ENCODE data around the gene GCAT.
"Not testable (repeated sequence)": the region's sequence is repeated elsewhere in the genome, so short reads cannot be mapped to it uniquely, and the experiment has no call there.

The GCAT gene

DNA sequence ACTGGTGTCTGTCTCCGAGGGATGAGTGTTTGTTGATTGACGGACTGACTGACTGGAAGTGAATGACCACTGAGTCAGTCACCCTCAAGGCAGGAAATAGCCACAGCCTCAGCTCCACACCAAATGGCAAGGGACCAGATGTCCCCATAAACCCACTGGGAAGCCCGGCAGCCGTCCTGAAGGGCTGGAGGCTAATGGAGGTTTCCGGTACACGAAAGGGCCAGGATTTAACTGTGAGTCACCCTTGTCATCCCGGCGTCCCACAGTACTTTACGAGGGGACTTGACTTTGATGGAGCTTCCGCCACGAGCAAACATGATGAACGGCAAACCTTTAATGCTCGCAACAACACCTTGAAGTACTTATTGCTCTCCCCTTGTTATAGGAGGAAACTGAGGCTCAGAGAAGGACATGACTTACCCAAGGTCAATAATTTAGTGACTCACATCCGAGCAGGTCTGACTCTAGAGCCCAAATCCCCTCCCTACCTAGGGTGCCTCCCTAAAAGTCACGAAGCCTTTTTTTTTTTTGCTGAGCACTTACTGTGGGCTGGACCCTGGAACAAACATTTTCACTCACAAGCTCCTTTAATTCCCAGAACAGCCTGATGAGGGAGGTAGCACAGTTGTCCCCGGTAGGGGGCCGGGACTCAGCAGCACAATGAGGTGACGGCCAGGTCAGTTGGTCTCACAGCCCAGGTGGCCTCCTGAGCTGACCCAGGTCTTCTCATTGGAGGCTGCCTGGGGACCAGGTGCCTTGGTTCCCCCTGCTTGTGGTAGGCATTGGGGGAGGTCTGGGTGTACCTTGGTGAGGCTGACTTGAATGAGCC, 25.2 kb upstream of the GCAT start:
- DNase-seq (ENCODE audit: low read depth in 2 of 3, low spot score in 2 of 3): no peak

DNA sequence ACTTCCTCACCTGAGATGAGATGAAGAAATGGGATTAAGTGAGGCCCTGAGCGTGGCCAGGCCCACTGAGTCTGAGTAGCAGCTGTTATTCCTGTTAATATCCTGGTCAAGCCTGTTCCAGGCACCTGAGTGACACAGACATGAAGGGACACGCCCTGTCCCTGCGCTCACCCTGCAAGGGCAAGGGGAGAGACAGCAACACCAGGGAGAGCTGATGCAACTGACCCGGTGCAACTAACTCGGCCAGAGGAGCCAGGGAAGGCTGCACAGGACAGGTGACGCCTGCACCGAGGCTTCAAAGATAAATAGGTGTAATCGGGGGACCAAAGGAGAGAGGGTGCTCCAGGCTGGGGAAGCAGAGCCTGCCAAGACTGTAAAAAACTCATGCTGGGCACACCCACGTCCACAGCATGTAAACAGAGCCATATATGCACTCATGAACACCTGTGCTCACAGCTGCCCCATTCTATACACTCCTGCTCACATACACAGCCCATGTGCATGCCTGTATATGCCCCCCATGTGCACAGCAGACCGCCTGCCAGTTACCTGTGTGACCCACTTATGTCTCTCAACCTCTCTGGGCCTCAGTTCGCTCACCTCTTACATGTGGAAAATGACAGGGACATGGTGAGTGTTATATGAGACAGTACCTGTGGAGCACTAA, 22.8 kb upstream of the GCAT start:
- DNase-seq (ENCODE audit: low read depth in 2 of 3, low spot score in 2 of 3): no peak

DNA sequence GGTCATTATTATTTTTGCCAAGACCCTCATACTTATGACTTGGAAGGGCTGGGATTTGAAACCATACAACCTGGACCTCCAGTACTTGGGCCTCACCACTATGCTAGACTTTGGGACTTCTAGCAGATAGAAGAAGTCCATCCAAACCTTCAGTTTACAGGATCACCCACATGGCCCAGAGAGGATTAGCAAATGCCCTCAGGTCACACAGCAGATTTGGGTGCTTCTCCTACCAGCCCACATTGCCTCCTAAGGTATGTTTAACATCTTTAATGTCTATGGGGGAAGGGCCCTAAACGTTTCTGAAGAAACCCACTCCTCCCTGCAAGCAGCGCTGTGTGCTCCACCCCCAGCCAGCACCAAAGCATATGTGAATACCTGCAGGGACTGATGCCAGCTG, 17.5 kb upstream of the GCAT start:
- no peak for DNase-seq (ENCODE audit: low read depth in 2 of 3, low spot score in 2 of 3)

DNA sequence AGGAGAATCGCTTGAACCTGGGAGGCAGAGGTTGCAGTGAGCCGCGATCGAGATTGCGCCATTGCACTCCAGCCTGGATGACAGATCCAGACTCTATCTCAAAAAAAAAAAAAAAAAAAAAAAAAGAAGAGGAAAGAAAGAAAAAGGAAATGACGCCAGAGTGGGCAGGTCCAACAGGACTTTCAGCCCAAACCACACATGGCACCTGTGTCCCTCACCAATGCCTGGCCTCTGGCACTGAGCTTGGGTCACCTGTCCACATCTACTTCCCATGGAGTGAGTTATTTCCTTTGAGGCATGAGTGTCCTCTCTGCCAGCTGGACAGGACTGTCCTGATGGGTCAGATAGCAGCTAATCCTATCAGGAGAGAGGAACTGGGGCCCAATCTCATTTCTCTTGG, 15.2 kb upstream of the GCAT start:
- DNase-seq (ENCODE audit: low read depth in 2 of 3, low spot score in 2 of 3): no peak

DNA sequence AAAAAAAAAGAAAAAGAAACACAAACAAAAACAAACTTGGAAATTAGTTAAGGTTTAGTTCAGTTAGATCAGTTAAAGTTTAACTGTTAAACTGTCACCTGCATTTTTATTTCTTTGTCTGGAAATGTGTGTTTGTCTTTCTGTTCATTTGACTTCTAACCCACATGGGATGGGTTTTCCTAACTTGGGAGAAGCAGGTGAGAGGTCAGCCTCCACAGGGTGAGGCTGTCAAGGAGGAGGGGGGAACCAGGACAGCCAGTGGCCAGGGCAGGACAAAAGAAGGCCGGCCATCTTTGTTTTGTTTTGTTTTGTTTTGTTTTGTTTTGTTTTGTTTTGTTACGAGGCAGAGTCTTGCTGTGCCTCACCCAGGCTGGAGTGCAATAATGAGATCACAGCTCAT, 13.4 kb upstream of the GCAT start:
- DNase-seq (ENCODE audit: low read depth in 2 of 3, low spot score in 2 of 3): no peak

DNA sequence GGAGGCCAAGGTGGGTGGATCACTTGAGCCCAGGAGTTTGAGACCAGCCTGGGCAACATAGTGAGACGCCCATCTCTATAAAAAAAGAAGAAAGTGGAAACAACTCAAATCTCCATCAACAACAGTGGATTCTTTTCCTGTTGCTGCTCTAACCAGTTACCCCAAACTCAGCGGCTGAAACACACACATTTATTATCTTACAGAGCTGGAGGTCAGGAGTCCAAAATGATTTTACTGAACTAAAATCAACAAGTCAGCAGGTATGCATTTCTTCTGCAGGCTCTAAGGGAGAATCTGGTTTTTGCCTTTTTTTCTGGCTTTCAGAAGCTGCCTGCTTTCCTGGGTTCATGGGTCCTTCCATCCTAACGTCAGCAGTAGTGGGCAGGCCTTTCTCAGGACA, 11.7 kb upstream of the GCAT start:
- no peak for DNase-seq (ENCODE audit: low read depth in 2 of 3, low spot score in 2 of 3)

DNA sequence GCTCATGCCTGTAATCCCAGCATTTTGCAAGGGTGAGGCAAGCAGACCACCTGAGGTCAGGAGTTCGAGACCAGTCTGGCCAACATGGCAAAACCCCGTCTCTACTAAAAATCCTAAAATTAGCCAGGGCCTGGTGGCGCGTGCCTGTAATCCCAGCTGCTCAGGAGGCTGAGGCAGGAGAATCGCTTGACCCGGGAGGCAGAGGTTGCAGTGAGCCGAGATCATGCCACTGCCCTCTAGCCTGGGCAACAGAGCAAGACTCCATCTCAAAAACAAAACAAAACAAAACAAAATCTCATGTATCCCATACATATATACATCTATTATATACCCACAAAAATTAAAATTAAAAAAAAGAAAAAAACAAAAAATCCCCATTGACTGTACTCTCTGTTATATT, 10.5 kb upstream of the GCAT start:
- not testable (repeated sequence) for DNase-seq (ENCODE audit: low read depth in 2 of 3, low spot score in 2 of 3)

DNA sequence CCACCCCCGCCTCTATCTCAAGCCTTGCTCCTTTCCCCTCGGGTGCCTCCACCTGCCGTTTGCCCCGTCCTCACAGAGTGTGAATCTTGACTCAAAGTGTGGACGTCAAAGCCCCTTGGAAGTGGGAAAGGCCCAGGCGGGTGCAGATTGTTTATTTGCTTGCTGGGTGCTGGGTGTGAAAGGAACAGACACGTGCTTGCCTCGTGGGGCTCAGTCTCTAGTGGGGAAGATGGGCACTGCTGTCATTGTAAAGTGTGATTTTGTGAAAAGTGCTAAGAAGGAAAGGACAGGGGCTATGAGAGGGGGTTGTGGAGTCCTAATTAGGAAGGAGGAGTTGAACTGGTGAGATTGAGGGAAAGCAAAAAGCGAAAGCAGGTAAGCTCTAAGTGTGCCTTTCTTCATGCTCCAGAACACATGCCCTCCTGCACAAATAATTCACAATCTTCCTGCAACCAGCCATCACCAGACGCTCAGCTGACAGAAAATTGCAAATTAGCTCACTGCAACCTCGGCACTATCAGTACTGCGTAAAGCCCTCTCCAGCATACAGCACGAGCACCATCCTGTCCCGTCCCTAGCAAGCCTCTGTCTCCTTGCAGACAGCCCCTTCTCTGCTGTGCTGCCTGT, 9.7 kb upstream of the GCAT start:
- no peak for DNase-seq (ENCODE audit: low read depth in 2 of 3, low spot score in 2 of 3)

DNA sequence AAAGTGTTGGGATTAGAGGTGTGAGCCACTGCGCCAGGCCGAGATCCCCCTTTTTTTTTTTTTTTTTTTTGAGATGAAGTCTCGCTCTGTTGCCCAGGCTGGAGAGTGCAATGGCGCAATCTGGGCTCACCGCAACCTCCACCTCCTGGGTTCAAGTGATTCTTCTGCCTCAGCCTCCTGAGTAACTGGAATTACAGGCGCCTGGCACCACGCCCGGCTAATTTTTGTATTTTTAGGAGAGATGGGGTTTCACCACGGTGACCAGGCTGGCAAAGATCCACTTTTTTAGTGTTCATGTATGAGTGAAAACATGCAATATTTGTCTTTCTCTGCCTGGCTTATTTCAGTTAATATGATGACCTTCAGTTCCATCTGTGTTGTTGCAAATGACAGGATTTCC, 7.8 kb upstream of the GCAT start:
- DNase-seq (ENCODE audit: low read depth in 2 of 3, low spot score in 2 of 3): not testable (repeated sequence)

DNA sequence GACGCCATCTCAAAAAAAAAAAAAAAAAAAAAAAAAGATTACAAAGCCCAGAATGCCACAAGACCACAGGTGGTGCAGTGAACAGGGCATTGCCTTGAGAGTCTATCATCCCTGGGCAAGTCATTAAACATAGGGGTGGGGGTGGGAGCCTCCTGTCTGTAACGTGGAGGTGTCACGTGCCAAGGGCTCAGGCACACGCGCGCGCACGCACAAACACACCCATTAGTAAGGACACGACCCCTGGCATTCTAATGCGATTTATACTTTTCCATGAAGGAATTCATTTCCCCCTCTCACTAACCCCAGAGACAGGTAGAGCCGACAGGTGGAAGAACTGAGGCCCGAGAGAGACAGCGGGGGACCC, 5.8 kb upstream of the GCAT start:
- DNase-seq (ENCODE audit: low read depth in 2 of 3, low spot score in 2 of 3): no peak

DNA sequence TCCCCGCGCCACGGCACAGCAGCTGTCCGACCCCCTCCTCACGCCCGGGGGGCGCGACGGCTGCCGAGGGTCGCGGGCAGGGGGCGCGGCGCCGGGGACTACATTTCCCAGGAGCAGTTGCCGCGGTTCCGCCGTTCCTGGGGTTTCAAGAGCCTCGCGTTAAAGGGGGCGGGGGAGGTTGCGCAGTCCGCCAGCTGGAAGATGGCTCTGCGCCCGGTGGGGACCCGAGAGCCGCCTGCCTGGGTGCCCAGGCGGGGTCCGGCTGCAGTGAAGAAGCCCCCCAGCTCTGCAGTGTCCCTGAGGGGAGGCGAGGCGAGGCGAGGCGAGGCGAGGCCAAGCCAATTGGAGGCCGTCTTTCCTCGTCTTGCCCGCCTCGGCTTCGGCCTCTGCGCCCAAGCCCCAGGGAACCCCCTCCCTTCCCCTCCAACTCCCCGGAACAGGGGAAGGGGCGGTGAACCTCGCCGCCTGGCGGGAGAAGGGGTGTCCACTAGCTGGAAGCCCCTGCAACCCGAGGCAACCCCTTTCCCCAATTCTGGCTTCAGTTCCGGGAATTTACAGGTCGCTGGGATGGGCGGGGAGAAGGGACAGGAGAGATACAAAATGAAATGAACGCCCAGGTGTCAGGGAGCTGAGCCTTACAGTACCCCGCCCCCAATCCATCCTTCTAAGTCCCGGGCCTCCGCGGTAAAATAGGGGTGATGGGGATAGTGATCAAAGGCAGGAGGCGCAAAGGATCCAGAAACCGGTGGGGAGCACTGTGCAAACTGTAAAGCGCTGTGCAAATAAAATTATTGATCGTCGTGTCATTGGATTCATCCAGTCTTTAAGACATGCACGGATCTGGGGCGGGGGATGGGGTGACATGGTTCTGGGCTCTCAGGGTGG, 5.2 kb upstream of the GCAT start:
- DNase-seq (ENCODE audit: low read depth in 2 of 3, low spot score in 2 of 3): no peak

DNA sequence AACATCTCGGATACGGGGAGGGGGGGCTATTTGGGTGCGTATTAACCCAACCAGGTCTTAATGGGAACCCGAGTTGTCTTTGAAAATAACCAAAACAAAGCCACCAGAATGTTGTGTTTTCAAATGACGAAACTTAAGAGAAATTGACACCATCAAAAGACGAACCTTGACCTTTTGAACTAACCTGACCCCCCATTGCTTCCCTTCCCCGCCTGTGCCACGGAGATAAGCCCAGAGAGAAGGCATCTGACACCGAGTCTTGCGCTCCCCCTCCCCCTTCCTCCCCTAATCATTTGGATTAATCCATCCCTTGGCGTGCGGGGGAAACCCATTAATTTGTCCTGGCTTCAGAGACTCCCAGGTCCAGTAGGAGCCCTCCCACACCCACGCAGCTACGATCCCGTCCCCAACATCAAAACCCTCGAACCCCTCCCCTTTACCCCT, 4.5 kb upstream of the GCAT start:
- DNase-seq (ENCODE audit: low read depth in 2 of 3, low spot score in 2 of 3): no peak

DNA sequence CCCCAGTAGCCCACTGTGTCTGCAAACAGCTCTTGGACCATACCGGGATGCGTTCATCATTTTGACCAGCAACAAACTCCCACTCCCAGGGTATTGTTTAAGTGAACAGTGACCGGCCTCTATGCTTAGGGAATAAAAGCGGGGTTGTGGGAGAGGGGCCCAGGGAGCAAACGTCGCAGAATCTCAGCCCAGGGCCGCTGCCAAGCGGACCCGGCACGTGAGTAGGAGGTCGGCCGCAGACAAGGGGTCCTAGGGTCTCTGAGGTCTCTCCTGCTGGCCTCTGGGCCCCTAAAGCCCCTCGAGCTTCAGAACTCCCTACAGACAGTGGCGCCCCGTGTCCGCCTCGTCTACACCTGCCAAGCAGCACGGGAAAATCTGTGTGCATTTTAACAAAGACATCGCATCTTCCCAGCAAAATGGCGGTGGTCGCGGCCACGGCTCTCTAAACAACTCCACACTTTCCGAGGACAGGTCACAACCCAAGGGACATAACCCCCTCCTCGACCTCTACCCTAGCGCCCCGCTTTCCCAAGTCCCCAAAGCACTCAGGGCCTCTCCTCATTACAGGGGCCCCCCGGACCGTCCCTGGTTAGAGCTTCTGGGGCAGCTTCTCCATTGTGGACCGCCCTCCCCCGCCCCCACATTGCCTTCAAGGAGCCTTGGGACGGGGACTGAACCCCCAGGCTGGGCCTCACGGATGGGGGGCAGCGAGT, 3.9 kb upstream of the GCAT start:
- no peak for DNase-seq (ENCODE audit: low read depth in 2 of 3, low spot score in 2 of 3)

DNA sequence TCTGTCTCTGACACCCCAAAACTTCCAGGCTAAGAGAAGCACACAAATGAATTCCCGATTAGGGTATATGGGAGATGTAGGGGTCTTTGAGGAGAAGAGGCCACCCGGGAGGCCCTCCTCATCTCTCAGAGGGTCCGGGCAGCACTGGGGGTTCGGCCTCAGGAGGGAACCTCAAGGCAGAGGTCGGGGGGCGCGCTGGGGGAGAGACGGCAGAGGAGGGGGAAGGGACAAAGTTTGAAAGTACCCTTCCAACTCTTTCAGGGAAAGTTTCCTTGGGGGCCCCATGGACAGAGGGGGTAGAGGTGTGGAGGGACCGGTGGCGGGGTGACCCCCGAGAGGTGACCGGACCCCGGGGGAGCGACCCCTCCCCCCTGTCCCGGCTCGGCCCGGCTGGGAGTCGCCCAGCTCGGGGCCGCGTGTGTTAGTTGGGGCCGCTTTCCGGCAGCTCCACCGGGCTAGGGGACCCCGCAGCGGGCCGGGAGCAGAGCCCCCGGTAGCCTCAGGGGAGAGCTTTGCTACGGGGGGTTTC, 3.3 kb upstream of the GCAT start:
- DNase-seq (ENCODE audit: low read depth in 2 of 3, low spot score in 2 of 3): no peak

DNA sequence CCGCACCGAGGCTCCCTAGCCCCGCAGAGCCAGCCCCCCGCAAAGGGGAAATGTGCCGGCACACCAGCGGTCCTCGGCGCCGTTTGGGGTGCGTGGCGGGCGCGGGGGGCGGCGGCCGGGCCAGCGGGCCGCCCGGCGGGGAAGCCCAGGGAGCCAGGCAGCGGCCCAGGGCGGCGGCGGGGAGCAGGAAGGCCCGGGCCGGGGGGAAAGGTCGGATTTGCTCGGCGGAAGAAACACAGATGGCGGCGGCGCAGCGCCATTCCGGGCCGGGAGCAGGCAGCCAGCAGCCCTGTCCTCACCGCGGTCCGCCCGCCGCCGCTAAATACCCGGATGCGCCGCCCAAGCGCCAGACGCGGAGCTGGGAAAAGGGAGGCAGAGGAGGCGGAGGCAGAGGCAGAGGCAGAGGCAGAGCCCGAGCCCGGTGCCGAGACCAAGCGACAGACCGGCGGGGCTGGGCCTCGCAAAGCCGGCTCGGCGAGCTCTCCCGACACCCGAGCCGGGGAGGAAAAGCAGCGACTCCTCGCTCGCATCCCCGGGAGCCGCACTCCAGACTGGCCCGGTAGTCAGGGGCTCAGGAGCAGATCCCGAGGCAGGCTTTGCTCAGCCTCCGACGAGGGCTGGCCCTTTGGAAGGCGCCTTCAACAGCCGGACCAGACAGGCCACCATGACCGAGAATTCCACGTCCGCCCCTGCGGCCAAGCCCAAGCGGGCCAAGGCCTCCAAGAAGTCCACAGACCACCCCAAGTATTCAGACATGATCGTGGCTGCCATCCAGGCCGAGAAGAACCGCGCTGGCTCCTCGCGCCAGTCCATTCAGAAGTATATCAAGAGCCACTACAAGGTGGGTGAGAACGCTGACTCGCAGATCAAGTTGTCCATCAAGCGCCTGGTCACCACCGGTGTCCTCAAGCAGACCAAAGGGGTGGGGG, 2.6 kb upstream of the GCAT start:
- DNase-seq (ENCODE audit: low read depth in 2 of 3, low spot score in 2 of 3): peak in 2 of 3 experiments; percentile 39 to 74

DNA sequence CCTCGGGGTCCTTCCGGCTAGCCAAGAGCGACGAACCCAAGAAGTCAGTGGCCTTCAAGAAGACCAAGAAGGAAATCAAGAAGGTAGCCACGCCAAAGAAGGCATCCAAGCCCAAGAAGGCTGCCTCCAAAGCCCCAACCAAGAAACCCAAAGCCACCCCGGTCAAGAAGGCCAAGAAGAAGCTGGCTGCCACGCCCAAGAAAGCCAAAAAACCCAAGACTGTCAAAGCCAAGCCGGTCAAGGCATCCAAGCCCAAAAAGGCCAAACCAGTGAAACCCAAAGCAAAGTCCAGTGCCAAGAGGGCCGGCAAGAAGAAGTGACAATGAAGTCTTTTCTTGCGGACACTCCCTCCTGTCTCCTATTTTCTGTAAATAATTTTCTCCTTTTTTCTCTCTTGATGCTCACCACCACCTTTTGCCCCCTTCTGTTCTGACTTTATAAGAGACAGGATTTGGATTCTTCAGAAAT, 1.9 kb upstream of the GCAT start:
- DNase-seq (ENCODE audit: low read depth in 2 of 3, low spot score in 2 of 3): no peak

DNA sequence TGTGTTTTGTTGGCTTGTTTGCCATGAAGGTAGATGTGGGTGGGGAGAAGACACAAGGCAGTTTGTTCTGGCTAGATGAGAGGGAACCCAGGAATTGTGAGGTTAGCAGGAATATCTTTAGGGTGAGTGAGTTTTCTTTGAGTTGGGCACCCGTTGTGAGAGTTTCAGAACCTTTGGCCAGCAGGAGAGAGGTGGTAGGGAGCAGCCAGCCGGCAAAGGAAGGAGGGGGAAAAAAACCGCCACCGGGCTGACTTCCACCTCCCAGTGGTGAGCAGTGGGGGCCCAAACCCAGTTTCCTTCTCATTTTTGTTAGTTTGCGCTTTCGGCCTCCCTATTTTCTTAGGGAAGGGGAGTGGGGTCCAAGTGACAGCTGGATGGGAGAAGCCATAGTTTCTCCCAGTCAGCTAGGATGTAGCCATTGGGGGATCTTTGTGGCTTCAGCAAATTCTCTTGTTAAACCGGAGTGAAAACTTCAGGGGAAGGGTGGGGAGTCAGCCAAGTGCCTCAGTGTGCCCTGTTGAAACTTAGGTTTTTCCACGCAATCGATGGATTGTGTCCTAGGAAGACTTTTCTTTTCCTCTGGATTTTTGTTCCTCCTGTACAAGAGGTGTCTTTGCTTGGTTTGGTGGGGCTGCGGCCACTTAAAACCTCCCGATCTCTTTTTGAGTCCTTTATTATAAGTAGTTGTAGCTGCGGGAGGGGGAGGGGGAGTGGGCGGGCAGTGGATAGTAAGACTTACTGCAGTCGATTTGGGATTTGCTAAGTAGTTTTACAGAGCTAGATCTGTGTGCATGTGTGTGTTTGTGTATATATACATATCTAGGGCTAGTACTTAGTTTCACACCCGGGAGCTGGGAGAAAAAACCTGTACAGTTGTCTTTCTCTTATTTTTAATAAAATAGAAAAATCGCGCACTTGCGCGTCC, 1.1 kb upstream of the GCAT start:
- no peak for DNase-seq (ENCODE audit: low read depth in 2 of 3, low spot score in 2 of 3)

DNA sequence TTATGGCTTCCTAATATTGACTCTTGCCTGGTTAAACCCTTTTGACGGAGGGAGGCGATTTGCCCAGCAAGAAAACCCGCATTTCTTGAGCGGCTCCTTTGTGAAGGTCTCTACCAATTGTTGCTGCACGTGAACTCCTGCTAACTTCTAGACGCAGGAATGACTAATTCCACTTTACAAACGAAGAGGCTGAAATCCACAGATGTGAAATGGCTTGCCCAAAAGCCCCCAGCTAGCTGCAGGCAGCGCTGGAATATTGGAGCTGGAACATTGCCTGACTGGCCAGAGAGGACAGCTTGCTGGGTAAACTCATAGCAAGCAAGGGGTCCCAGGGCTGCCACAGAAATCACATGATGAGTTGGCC, 542 bp downstream of the GCAT start:
- DNase-seq (ENCODE audit: low read depth in 2 of 3, low spot score in 2 of 3): no peak

All from activated CD8-positive, alpha-beta memory T cell treated with anti-CD3 and anti-CD28 coated beads for 48 hours (primary cell).